Measurements from ENCODE around the gene ROPN1.
"Not testable (repeated sequence)": the region's sequence is repeated elsewhere in the genome, so short reads cannot be mapped to it uniquely, and the experiment has no call there.

Gene ROPN1

DNA sequence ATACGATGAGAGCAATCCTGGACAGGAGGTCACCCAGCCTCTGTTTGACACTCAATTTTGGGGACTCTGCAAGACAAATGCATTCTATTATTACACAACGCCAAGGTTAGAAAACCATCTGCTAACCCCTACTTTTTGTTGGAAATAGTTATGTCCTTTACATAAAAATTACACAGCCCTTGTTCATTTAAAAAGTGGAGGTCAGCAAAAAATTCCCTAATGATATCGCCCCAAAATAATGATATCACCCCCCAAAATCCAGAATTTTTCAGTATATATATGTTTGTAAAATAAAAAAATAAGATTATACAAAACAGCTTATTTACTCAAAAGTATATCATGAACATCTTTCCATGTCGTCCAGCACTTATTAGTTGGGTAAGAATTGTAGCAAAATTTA is 11.4 kb downstream of the ROPN1 start:
- Histone ChIP-seq H3K27ac (no peak overlapping the region), H3K27me3 (replicated peaks) (peaks cover 8% of the 10 kb centered on the region), H3K36me3 (replicated peaks) (no peaks in the 10 kb centered on the region), H3K4me3 (ENCODE audit: low read depth, low read length) (peak overlapping the region; percentile 56)
- TF ChIP-seq, protein P1, sequence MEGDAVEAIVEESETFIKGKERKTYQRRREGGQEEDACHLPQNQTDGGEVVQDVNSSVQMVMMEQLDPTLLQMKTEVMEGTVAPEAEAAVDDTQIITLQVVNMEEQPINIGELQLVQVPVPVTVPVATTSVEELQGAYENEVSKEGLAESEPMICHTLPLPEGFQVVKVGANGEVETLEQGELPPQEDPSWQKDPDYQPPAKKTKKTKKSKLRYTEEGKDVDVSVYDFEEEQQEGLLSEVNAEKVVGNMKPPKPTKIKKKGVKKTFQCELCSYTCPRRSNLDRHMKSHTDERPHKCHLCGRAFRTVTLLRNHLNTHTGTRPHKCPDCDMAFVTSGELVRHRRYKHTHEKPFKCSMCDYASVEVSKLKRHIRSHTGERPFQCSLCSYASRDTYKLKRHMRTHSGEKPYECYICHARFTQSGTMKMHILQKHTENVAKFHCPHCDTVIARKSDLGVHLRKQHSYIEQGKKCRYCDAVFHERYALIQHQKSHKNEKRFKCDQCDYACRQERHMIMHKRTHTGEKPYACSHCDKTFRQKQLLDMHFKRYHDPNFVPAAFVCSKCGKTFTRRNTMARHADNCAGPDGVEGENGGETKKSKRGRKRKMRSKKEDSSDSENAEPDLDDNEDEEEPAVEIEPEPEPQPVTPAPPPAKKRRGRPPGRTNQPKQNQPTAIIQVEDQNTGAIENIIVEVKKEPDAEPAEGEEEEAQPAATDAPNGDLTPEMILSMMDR (IDR thresholded peaks at IDR 0.05; ENCODE audit: low read depth, low read length, missing control alignments) = no peak
- in situ Hi-C loops (cut with HindIII; ENCODE audit: low pct_ligation_motif_present, low sequenced_read_pairs) = no loop called here
- no peak for DNase-seq

DNA sequence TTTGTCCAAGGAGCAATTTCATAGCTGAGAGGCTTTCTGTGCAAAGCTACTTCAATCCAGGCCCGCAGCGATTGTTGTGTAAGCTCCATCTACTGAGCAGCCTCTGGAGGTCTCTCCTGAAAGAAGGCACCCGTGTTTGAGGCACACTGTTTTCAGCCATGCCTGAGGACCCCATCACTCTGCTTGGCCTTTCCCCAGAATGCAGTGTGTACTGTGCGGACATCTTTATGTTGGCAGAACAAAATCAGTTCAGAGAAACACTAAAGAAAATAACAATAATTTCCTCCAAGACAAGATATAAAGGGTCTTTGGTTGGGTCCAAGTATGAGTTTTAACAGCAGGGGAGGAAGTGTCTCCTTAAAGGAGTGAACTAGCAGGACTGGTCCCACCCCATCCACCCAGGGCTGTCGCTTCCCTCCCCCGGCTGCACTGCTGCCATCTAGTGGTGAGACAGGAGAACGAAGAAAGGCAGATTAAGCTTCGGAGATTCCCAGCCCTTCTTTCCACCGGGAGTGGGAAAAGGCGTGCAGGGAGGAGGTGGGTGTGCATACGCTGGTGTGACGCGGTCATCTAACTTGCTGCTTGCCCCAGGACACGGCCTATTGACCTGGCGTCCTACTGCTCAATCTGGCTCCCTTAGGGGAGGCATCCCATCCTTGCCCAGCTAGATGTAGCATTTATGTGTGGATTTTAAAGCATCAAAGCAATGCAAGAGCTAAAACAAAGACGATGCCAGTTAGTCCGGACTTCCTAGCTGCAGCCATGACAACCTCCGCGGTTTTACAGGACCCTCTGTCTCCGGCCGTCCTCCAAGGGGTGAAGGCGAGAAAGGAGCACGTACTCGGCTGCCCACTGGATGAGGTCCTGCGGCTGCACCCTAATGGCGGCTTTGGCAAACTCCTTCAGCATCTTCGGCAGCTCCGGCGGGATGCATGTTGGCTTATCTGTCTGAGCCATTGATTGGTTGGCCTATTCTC is 12.1 kb downstream of the ROPN1 start:
- peak; percentile 22 for DNase-seq
- in situ Hi-C loops (cut with HindIII; ENCODE audit: low pct_ligation_motif_present, low sequenced_read_pairs); H3K36me3 ChIP-seq (replicated peaks); H3K27me3 ChIP-seq (replicated peaks); H3K27ac ChIP-seq: not testable (repeated sequence)
- TF ChIP-seq, protein P1 (IDR thresholded peaks at IDR 0.05; ENCODE audit: low read depth, low read length, missing control alignments) = peak; percentile 69
- peak overlapping the region; percentile 56 for H3K4me3 ChIP-seq (ENCODE audit: low read depth, low read length)

DNA sequence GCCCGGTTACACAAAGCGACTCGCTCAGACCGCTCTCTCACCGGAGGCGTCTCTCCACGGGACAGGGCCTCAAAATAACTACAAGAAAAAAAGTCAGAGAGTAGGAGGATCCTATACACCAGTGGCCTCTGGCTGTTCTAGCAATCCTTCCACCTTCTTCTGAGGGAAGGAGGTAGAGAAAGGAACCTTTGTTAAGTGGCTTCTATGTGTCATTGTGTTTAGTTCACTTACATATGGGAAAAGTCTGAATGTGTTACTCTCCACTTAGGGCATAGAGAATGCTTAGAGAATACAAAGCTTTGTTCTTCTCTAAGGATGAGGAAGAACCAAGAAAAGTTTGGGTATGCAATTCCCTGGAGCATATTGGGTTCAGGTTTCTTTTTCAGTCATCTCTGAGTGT is 15.0 kb downstream of the ROPN1 start:
- H3K27me3 ChIP-seq (replicated peaks); H3K36me3 ChIP-seq (replicated peaks); H3K4me3 ChIP-seq (ENCODE audit: low read depth, low read length); in situ Hi-C loops (cut with HindIII; ENCODE audit: low pct_ligation_motif_present, low sequenced_read_pairs); DNase-seq; H3K27ac ChIP-seq: not testable (repeated sequence)

DNA sequence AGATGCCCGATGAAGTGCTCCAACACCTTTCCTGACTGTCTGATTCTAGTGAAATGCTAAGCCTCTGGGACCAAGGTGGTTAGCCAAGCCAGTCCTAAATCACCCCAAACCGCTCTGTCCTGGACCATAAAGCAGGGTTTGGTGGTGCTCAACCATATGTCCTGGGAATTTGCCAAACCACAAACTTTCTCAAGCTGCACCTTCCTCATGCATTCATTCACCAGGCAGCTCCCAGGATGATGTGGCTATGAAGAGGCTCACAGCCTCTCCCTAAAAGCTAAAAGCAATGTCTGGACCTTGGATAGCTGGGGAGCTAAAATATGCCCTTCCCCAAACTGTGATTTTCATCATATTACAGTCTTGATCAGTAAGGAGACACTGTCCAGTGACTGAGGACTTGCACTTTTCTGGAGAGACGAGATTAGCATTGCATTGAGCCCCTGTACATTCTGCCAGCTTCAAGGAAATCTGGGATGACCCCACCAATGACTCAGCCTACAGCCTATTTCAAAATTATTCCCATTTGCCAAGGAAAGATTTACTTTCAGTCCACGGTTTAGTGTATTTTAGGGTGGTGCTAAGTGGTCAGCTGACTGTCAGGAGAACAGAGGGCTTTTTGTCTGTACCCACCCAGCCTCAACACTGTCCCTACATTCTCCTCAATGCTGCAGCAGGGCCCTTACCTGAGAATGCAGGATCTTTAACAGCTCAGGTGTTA is 15.6 kb downstream of the ROPN1 start:
- DNase-seq; H3K36me3 ChIP-seq (replicated peaks); in situ Hi-C loops (cut with HindIII; ENCODE audit: low pct_ligation_motif_present, low sequenced_read_pairs); H3K27me3 ChIP-seq (replicated peaks); H3K27ac ChIP-seq; H3K4me3 ChIP-seq (ENCODE audit: low read depth, low read length): not testable (repeated sequence)

DNA sequence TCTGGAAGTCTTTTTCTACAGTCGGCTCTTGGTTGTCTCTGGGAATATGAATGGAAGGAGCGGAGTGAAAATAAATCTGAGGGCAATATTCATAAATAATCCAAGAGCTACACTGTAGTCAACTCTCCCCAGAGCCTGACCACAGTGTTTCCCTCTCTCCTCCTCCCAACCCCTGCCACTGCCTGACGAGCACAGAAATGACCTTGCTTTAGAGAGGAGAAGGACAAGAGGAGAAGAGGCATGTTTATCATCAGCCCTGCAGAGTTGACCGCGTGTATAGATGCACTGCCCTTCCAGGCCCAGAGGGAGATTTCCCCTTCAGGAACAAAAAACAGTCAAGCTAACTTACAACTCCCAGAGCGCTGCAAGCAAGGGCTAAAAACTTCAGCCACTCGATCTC is 16.9 kb downstream of the ROPN1 start:
- H3K4me3 ChIP-seq (ENCODE audit: low read depth, low read length); H3K27ac ChIP-seq; H3K27me3 ChIP-seq (replicated peaks); DNase-seq; H3K36me3 ChIP-seq (replicated peaks); in situ Hi-C loops (cut with HindIII; ENCODE audit: low pct_ligation_motif_present, low sequenced_read_pairs): not testable (repeated sequence)

GRCh38 chr3:123971406-123971805 is 20.5 kb downstream of the ROPN1 start:
- no peak overlapping the region for H3K4me3 ChIP-seq (ENCODE audit: low read depth, low read length)
- in situ Hi-C loops (cut with HindIII; ENCODE audit: low pct_ligation_motif_present, low sequenced_read_pairs) = no loop called here
- H3K36me3 ChIP-seq (replicated peaks) = no peaks in the 10 kb centered on the region
- TF ChIP-seq, protein P1 (IDR thresholded peaks at IDR 0.05; ENCODE audit: low read depth, low read length, missing control alignments) = no peak
- DNase-seq = no peak
- H3K27me3 ChIP-seq (replicated peaks) = no peaks in the 10 kb centered on the region
- no peak overlapping the region for H3K27ac ChIP-seq

GRCh38 chr3:123967260-123967659 is 24.7 kb downstream of the ROPN1 start:
- in situ Hi-C loops (cut with HindIII; ENCODE audit: low pct_ligation_motif_present, low sequenced_read_pairs); H3K36me3 ChIP-seq (replicated peaks); H3K27me3 ChIP-seq (replicated peaks); DNase-seq; H3K4me3 ChIP-seq (ENCODE audit: low read depth, low read length); H3K27ac ChIP-seq: not testable (repeated sequence)

DNA sequence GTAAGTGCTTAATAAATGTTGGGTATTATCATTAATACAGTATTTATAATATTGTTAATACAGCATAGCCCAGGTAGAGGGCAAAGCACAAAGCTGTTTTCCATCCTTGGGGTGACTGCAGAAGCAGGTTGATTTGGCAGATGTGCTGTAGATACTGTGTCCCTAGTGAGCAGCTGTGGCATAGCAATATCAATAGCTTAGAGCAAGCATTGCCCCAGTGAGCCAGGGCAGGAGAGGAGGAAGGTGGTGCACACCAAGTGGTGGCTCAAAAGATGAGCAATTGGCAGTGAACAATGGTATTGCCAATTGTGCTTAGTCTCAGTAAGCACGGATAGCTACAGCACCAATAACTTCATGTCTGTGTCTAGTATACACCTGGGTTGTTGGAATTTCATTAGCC is 25.1 kb downstream of the ROPN1 start:
- H3K4me3 ChIP-seq (ENCODE audit: low read depth, low read length); H3K27ac ChIP-seq; H3K27me3 ChIP-seq (replicated peaks); in situ Hi-C loops (cut with HindIII; ENCODE audit: low pct_ligation_motif_present, low sequenced_read_pairs); DNase-seq; H3K36me3 ChIP-seq (replicated peaks): not testable (repeated sequence)

DNA sequence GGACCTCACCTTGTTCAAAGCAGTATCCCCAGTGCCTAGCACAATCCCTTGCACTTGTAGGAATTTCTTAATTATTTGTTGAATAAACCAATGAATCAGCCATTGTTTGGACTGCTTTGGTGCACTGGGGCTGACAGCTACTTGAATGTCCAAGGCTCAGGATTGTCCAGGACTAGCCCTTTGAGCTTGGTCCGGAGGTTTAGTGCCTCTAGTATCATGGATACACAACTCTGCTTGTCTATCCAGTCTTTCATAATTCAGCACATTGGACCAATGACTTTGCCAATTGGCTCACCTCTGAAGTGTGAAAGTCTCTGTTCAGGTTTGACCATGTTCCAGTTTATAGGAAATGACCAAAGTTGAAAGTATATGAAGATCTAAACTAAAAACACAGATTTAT is 27.1 kb downstream of the ROPN1 start:
- H3K4me3 ChIP-seq (ENCODE audit: low read depth, low read length); in situ Hi-C loops (cut with HindIII; ENCODE audit: low pct_ligation_motif_present, low sequenced_read_pairs); H3K36me3 ChIP-seq (replicated peaks); H3K27ac ChIP-seq; H3K27me3 ChIP-seq (replicated peaks); DNase-seq: not testable (repeated sequence)

Measured in brain microvascular endothelial cell (primary cell).